Hematopoietic multipotent progenitor cell treated with erythropoietin and hydrocortisone succinate and interleukin-3 and kit ligand, for 15 days (in vitro differentiated cells): ENCODE data around the gene TUBB.

Experiments
- DNase-seq: peaks from one replicate; pipeline ENCODE4 v3.0.0-alpha.2; 2015; ENCODE audit warnings: low spot score

Gene TUBB

GRCh38 chr6:30687659-30688431 lies 32.3 kb upstream of the TUBB start:
- no peak for DNase-seq

GRCh38 chr6:30688569-30688968 lies 31.6 kb upstream of the TUBB start:
- DNase-seq: no peak

- no peak for DNase-seq
Measured at GRCh38 chr6:30689022-30689865, 30.9 kb upstream of the TUBB start.

GRCh38 chr6:30689985-30690384 lies 30.2 kb upstream of the TUBB start:
- DNase-seq: no peak

GRCh38 chr6:30690403-30691207 lies 29.5 kb upstream of the TUBB start, which contains the start of gene NRM:
TSS of gene NRM (minus strand) at chr6:30690984. CDS start at chr6:30690974, 10 bp downstream.
- peak; percentile 73 for DNase-seq

- no peak for DNase-seq
Measured at GRCh38 chr6:30691208-30691847, 28.8 kb upstream of the TUBB start.

- DNase-seq: no peak
Measured at GRCh38 chr6:30696432-30696831, 23.7 kb upstream of the TUBB start.

- DNase-seq: no peak
Measured at GRCh38 chr6:30700340-30700739, 19.8 kb upstream of the TUBB start.

GRCh38 chr6:30703011-30703410 lies 17.1 kb upstream of the TUBB start:
- DNase-seq: no peak

GRCh38 chr6:30703821-30704220 lies 16.3 kb upstream of the TUBB start:
- no peak for DNase-seq

GRCh38 chr6:30705620-30706019 lies 14.5 kb upstream of the TUBB start:
- no peak for DNase-seq

- DNase-seq: no peak
Measured at GRCh38 chr6:30707281-30707850, 12.8 kb upstream of the TUBB start.

GRCh38 chr6:30709101-30709868 lies 10.9 kb upstream of the TUBB start:
- no peak for DNase-seq

GRCh38 chr6:30711758-30712380 lies 8.3 kb upstream of the TUBB start:
- no peak for DNase-seq

- DNase-seq: peak; percentile 84
Measured at GRCh38 chr6:30712441-30712945, 7.7 kb upstream of the TUBB start.

GRCh38 chr6:30714263-30714662 lies 5.9 kb upstream of the TUBB start:
- DNase-seq: no peak

GRCh38 chr6:30716879-30717128 lies 3.3 kb upstream of the TUBB start:
- DNase-seq: no peak

GRCh38 chr6:30717129-30717844 lies 2.9 kb upstream of the TUBB start, which contains the start of gene MDC1:
TSS of gene MDC1 (minus strand) at chr6:30717281. CDS start at chr6:30715175, 2,106 bp downstream.
- DNase-seq: peak; percentile 100
